GM18502 (cell line): ENCODE measurements around the gene TMEM40.

Source experiments
- ATAC-seq: cut with Tn5 transposase; IDR thresholded peaks from one replicate; pipeline ENCODE4 v1.9.1; 2021; ENCODE audit warnings: mild to moderate bottlenecking; ENCODE audit not compliant: unreplicated experiment, poor library complexity

TMEM40 gene

DNA sequence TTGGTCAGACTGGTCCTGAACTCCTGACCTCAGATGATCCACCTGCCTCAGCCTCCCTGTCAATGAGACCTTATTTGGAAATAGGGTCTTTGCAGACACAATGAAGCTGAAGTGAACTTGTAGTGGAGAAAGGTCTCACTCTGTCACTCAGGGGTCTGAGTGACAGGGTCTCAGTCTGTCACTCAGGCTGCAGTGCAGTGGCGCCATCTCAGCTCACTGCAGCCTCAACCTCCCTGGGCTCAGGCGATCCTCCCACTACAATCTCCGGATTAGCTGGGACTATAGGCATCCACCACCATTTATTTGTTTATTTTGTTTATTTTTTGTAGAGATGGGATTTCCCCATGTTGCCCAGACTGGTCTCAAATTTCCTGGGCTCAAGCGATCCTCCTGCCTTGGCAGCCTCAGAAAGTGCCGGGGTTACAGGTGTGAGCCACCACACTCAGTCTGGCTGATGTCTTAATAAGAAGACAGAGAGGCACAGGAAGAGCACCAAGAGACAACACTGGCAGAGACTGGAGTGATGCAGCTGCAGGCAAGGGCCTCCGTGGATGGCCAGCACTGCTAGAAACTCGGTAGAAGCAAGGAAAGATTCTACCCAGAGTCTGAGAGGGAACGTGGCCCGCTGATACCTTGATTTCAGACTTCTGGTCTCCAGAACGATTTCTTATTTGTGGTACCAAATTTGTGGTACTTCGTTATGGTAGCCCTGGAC, 68.9 kb downstream of the TMEM40 start:
- no peak for ATAC-seq

DNA sequence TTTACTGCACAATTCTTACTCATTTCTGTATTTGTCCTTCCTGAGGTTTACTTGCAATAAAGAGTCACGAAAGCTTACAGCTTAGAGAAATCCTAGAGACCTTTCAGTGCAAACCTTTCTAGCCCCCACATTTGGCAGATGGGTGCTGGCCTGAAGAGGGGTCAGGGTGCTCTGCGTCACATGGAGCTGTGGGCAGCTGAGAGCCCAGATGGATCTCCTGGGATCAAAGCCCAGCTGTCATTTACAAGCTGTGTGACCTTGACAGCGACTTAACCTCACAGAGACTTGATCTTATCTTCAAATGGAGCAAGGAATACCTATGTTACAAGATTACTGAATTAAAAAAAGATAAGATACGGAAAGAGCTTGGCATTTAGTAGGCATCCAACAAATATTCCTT, 71.1 kb downstream of the TMEM40 start:
- ATAC-seq, result no peak

DNA sequence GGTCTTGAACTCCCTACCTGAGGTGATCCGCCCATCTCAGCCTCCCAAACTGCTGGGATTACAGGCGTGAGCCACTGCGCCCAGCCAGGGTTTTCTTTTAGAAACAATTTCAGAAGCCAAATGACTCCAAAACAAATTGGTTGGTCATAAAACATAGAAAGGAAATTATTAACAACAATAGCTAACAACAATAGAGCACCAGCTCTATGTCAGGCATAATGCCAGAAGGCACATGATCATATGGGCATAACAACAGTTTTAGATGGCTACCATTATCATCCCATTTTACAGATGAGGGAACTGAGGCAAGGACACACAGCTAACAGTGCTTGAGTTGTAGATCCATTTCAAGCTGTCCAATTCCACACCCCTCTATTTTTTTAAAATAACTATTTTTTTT, 73.0 kb downstream of the TMEM40 start:
- no peak for ATAC-seq
